Sciatic nerve (tissue), 2 donors: Measurements from ENCODE around the gene SRRM5. TPM values are rescaled to one million over a fixed set of nuclear protein-coding genes. Genes with fewer than 3 reads are reported as not detected.
A peak's percentile ranks its signal among the peaks of the same experiment; 100 is the strongest.

Experiments
- ATAC-seq: fragments of 200-7000 bp; cut with Tn5 transposase; one replicate; pipeline ENCODE4 v1.9.1; 2020; ENCODE audit warnings: mild to moderate bottlenecking, moderate library complexity
- DNase-seq: peaks from one replicate; pipeline ENCODE4 v3.0.0-alpha.2; 2020; ENCODE audit warnings: low spot score
- intact Hi-C: fragments of 100-400 bp; cut with DNase I; formaldehyde crosslinking; loops from one replicate; pipeline ENCODE4 v1.14.2; 2022
- total RNA-seq: library from RNA; stranded (reverse); fragmentation: NEBNext Ultra II Directional; extraction: Animal tissue kit (Norgen Biotek cat#: 25700); gene quantifications from one replicate; pipeline ENCODE4 v1.2.1, GENCODE V29; 2021
- donor health status: DM: no; HTN: no; CAD: no.
- donor health status: DM: no; HTN: no; CAD: no.

SRRM5 gene
- total RNA-seq, 1 donor from 2014 or later, result 0.58 TPM

GRCh38 chr19:43651758-43652545 lies 40.1 kb downstream of the SRRM5 start:
- peak; percentile 79 for ATAC-seq
- intact Hi-C loops, result loop anchor here (10.0 kb wide), 1 partner anchor 57 kb away; the partner anchor contains the start of genes IRGQ and ZNF576
- peak; percentile 76 for DNase-seq

GRCh38 chr19:43652546-43652874 lies 40.6 kb downstream of the SRRM5 start:
- DNase-seq (no peak), ATAC-seq (peak; percentile 23)
- intact Hi-C loops, result loop anchor here (10.0 kb wide), 1 partner anchor 58 kb away; the partner anchor contains the start of genes IRGQ and ZNF576

- no peak for DNase-seq
- intact Hi-C loops, result loop anchor here (10.0 kb wide), 1 partner anchor 62 kb away; the partner anchor contains the start of genes IRGQ and ZNF576
- ATAC-seq, result no peak
Observed at GRCh38 chr19:43656436-43656835, 44.5 kb downstream of the SRRM5 start.

- ATAC-seq, result no peak
- intact Hi-C loops, result loop anchor here (10.0 kb wide), 1 partner anchor 63 kb away; the partner anchor contains the start of genes IRGQ and ZNF576
- DNase-seq, result no peak
Observed at GRCh38 chr19:43658001-43658400, 46.1 kb downstream of the SRRM5 start.

- intact Hi-C loops, result loop anchor here (10.0 kb wide), 1 partner anchor 64 kb away; the partner anchor contains the start of genes IRGQ and ZNF576
- no peak for ATAC-seq
- DNase-seq, result no peak
Observed at GRCh38 chr19:43658494-43658893, 46.6 kb downstream of the SRRM5 start.

GRCh38 chr19:43660301-43660970 lies 48.5 kb downstream of the SRRM5 start:
- ATAC-seq (no peak), DNase-seq (no peak)
- intact Hi-C loops, result no loop called here

- intact Hi-C loops, result no loop called here
- no peak for ATAC-seq
- DNase-seq, result no peak
Observed at GRCh38 chr19:43660971-43661360, 49.1 kb downstream of the SRRM5 start.

GRCh38 chr19:43662487-43662886 lies 50.6 kb downstream of the SRRM5 start:
- ATAC-seq, result no peak
- intact Hi-C loops, result no loop called here

GRCh38 chr19:43664018-43664417 lies 52.1 kb downstream of the SRRM5 start:
- DNase-seq (no peak), ATAC-seq (no peak)
- intact Hi-C loops, result no loop called here

More at GRCh38 chr19:43662487-43662886, 50.6 kb downstream of the SRRM5 start:
- DNase-seq, result no peak

Other genes starting within 250 kb of the SRRM5 start
- gene TEX101, start 197.2 kb upstream of the SRRM5 start, total RNA-seq, result not detected
- 1.6 TPM for gene LYPD3, start 146.5 kb upstream of the SRRM5 start, total RNA-seq
- gene PHLDB3, start 107.3 kb upstream of the SRRM5 start, total RNA-seq, result 12.7 TPM
- gene ETHE1, start 84.9 kb upstream of the SRRM5 start, total RNA-seq, result 33.3 TPM
- gene ZNF575, start 78.9 kb upstream of the SRRM5 start, total RNA-seq, result 5.3 TPM
- gene XRCC1, start 36.6 kb upstream of the SRRM5 start, total RNA-seq, result 24.8 TPM
- 8.0 TPM for gene PINLYP, start 36.3 kb upstream of the SRRM5 start, total RNA-seq
- gene IRGQ, start 16.0 kb upstream of the SRRM5 start, total RNA-seq, result 22.2 TPM
- 14.3 TPM for gene ZNF576, start 15.5 kb upstream of the SRRM5 start, total RNA-seq
- 39.1 TPM for gene ZNF428, start 7.5 kb downstream of the SRRM5 start, total RNA-seq
- 175 TPM for gene CADM4, start 27.8 kb downstream of the SRRM5 start, total RNA-seq
- gene PLAUR, start 58.1 kb downstream of the SRRM5 start, total RNA-seq, result 36.9 TPM
- gene IRGC, start 104.0 kb downstream of the SRRM5 start, total RNA-seq, result not detected
- 41.1 TPM for gene SMG9, start 142.9 kb downstream of the SRRM5 start, total RNA-seq
- gene KCNN4, start 168.9 kb downstream of the SRRM5 start, total RNA-seq, result 3.0 TPM
- 1.4 TPM for gene LYPD5, start 190.4 kb downstream of the SRRM5 start, total RNA-seq
- 17.4 TPM for gene ZNF283, start 215.2 kb downstream of the SRRM5 start, total RNA-seq